A673 (cell line): ENCODE results near the gene RBM20. TPM values are rescaled to one million over a fixed set of nuclear protein-coding genes. Genes with fewer than 3 reads are reported as not detected.

ENCODE experiments used
- BruUV-seq: library from RNA; stranded (reverse); fragments of 400-500 nt; replicated peaks from 2 replicates; lab custom pipeline; 2021; lab: Mats Ljungman, UMichigan
- CTCF ChIA-PET: fragments of 300-600 bp; sonication (Branson Sonifier 250); formaldehyde crosslinking; loops from one replicate; lab custom pipeline; 2022; ENCODE audit warnings: antibody characterized with exemption; lab: Charles Lee
- POLR2A ChIA-PET: fragments of 300-600 bp; sonication (Branson Sonifier 250); formaldehyde crosslinking; loops from one replicate; lab custom pipeline; 2022; ENCODE audit warnings: antibody characterized with exemption; ENCODE audit not compliant: low non-redundant PET; lab: Charles Lee
- DNase-seq: peaks from one replicate; pipeline ENCODE4 v3.0.0-alpha.2; 2015; ENCODE audit warnings: low spot score
- H3K27ac ChIP-seq: fragments of 200-600 bp; sonication (generic); 2 replicates; pipeline ENCODE4 v1.5.1; 2016; ENCODE audit warnings: mixed run types, low read depth, mild to moderate bottlenecking, mixed read lengths, antibody characterized with exemption, low read length; ENCODE audit not compliant: poor library complexity, severe bottlenecking
- H3K27me3 ChIP-seq: fragments of 200-600 bp; sonication (generic); replicated peaks from 2 replicates; pipeline ENCODE4 v1.6.1; 2017; ENCODE audit warnings: mixed run types, low read depth, mild to moderate bottlenecking, mixed read lengths, antibody characterized with exemption, low read length; ENCODE audit not compliant: insufficient read depth, poor library complexity
- H3K36me3 ChIP-seq: fragments of 200-600 bp; sonication (generic); 2 replicates; pipeline ENCODE4 v1.6.1; 2016; ENCODE audit warnings: mixed run types, mild to moderate bottlenecking, mixed read lengths, antibody characterized with exemption, low read length; ENCODE audit not compliant: insufficient read depth, poor library complexity, severe bottlenecking
- H3K4me1 ChIP-seq: fragments of 200-600 bp; sonication (generic); 2 replicates; pipeline ENCODE4 v1.6.1; 2017; ENCODE audit warnings: mixed run types, mild to moderate bottlenecking, mixed read lengths, antibody characterized with exemption, low read length; ENCODE audit not compliant: insufficient read depth, poor library complexity, severe bottlenecking
- H3K4me3 ChIP-seq: fragments of 200-600 bp; sonication (generic); 2 replicates; pipeline ENCODE4 v1.5.1; 2016; ENCODE audit warnings: low read depth, mixed run types, mild to moderate bottlenecking, mixed read lengths, low read length; ENCODE audit not compliant: poor library complexity, severe bottlenecking
- H3K9me3 ChIP-seq: fragments of 200-600 bp; sonication (generic); 2 replicates; pipeline ENCODE4 v1.6.1; 2016; ENCODE audit warnings: mixed run types, low read depth, mild to moderate bottlenecking, mixed read lengths, antibody characterized with exemption, low read length; ENCODE audit not compliant: poor library complexity, severe bottlenecking
- CTCF ChIP-seq: fragments of 300-800, 200-600 bp; sonication (generic); conservative IDR thresholded peaks from 2 replicates; pipeline ENCODE4 v1.5.1; 2017; ENCODE audit warnings: low read depth, mild to moderate bottlenecking, antibody characterized with exemption, low read length, moderate library complexity, mixed read lengths
- EZH2 ChIP-seq: fragments of 200-600 bp; sonication (generic); IDR thresholded peaks from 2 replicates; pipeline ENCODE4 v1.6.1; 2017; ENCODE audit warnings: borderline replicate concordance, low read depth, mild to moderate bottlenecking, mixed read lengths, antibody characterized with exemption, low read length; ENCODE audit not compliant: poor library complexity, severe bottlenecking
- intact Hi-C: fragments of 100-400 bp; cut with micrococcal nuclease; formaldehyde crosslinking; loops from one replicate; pipeline ENCODE4 v1.10.0; 2022; ENCODE audit not compliant: unreplicated experiment
- total RNA-seq: library from RNA; stranded (reverse); gene quantifications from 2 replicates; pipeline ENCODE4 v1.2.3, GENCODE V29; 2021

The RBM20 gene
- total RNA-seq, 1 experiment from 2014 or later, result 1.3 TPM

GRCh38 chr10:110862961-110863360 lies 218.8 kb downstream of the RBM20 start:
- Histone ChIP-seq H3K27me3 (no peaks in the 10 kb centered on the region), H3K9me3 (no peaks in the 10 kb centered on the region), H3K4me3 (no peak overlapping the region), H3K4me1 (peaks cover 26% of the 10 kb centered on the region), H3K27ac (no peak overlapping the region), H3K36me3 (no peaks in the 10 kb centered on the region)
- no TSS peak for BruUV-seq
- DNase-seq, result no peak
- no peak for TF ChIP-seq EZH2
- TF ChIP-seq CTCF, result no peak
- POLR2A ChIA-PET, result no interaction called here
- CTCF ChIA-PET, result no interaction called here
- intact Hi-C loops, result no loop called here

GRCh38 chr10:110863361-110863760 lies 219.2 kb downstream of the RBM20 start:
- H3K27ac ChIP-seq, result no peak overlapping the region
- intact Hi-C loops, result no loop called here
- peaks cover 26% of the 10 kb centered on the region for H3K4me1 ChIP-seq
- H3K36me3 ChIP-seq, result no peaks in the 10 kb centered on the region
- H3K9me3 ChIP-seq, result no peaks in the 10 kb centered on the region
- H3K4me3 ChIP-seq, result no peak overlapping the region
- H3K27me3 ChIP-seq, result no peaks in the 10 kb centered on the region
- TF ChIP-seq CTCF (no peak), EZH2 (no peak)
- ChIA-PET POLR2A (no interaction called here), CTCF (no interaction called here)
- BruUV-seq, result no TSS peak
- DNase-seq, result no peak

- no TSS peak for BruUV-seq
- Histone ChIP-seq H3K36me3 (no peaks in the 10 kb centered on the region), H3K27ac (no peak overlapping the region), H3K4me1 (peaks cover 26% of the 10 kb centered on the region), H3K4me3 (no peak overlapping the region), H3K9me3 (no peaks in the 10 kb centered on the region), H3K27me3 (no peaks in the 10 kb centered on the region)
- TF ChIP-seq EZH2 (no peak), CTCF (no peak)
- DNase-seq, result no peak
- CTCF ChIA-PET, result no interaction called here
- POLR2A ChIA-PET, result no interaction called here
- intact Hi-C loops, result no loop called here
Observed at GRCh38 chr10:110863956-110864355, 219.8 kb downstream of the RBM20 start.
